Caco-2 (cell line): ENCODE measurements around the gene MTERF1. TPM values are rescaled to one million over a fixed set of nuclear protein-coding genes. Genes with fewer than 3 reads are reported as not detected.
"Not testable (repeated sequence)": the region's sequence is repeated elsewhere in the genome, so short reads cannot be mapped to it uniquely, and the experiment has no call there.

Experiments
- BruUV-seq: library from RNA; stranded (reverse); fragments of 400-500 nt; replicated peaks from 2 replicates; lab custom pipeline; 2021; lab: Mats Ljungman, UMichigan
- CTCF ChIA-PET: fragments of 300-600 bp; sonication (Branson Sonifier 250); formaldehyde crosslinking; loops from one replicate; lab custom pipeline; 2022; ENCODE audit warnings: antibody characterized with exemption; lab: Charles Lee
- POLR2A ChIA-PET: fragments of 300-600 bp; sonication (Branson Sonifier 250); formaldehyde crosslinking; loops from one replicate; lab custom pipeline; 2022; ENCODE audit warnings: antibody characterized with exemption; lab: Charles Lee
- DNase-seq, 2 experiments: peaks; one replicate each; pipeline versions ENCODE4 v3.0.0 to v3.0.0-alpha.2; 2020 to 2022
- H3K27me3 ChIP-seq: replicated peaks from 2 replicates; pipeline ENCODE4 v1.6.0; 2011; ENCODE audit warnings: low read length; ENCODE audit not compliant: control insufficient read depth, insufficient read depth
- H3K36me3 ChIP-seq: 2 replicates; pipeline ENCODE4 v1.5.1; 2011; ENCODE audit warnings: low read length; ENCODE audit not compliant: control insufficient read depth, insufficient read depth
- H3K4me1 ChIP-seq: fragments of 250-450 bp; sonication (Bioruptor Pico); 2 replicates; pipeline ENCODE4 v1.5.1; 2020; ENCODE audit warnings: mild to moderate bottlenecking
- H3K4me3 ChIP-seq: 2 replicates; pipeline ENCODE4 v1.5.1; 2011; ENCODE audit warnings: low read depth, mild to moderate bottlenecking, control low read depth, low read length
- H3K9me3 ChIP-seq: fragments of 250-450 bp; sonication (Bioruptor Pico); 2 replicates; pipeline ENCODE4 v1.5.1; 2020; ENCODE audit warnings: mild to moderate bottlenecking, moderate library complexity
- H3K27ac Mint-ChIP-seq: one replicate; pipeline ENCODE4 v1.8.0; 2022; ENCODE audit warnings: mixed read lengths; ENCODE audit not compliant: unreplicated experiment
- H3K27me3 Mint-ChIP-seq: one replicate; pipeline ENCODE4 v1.8.0; 2022; ENCODE audit warnings: mixed read lengths; ENCODE audit not compliant: insufficient read depth, unreplicated experiment
- H3K36me3 Mint-ChIP-seq: one replicate; pipeline ENCODE4 v1.8.0; 2022; ENCODE audit warnings: mild to moderate bottlenecking, mixed read lengths; ENCODE audit not compliant: insufficient read depth, unreplicated experiment
- H3K4me1 Mint-ChIP-seq: one replicate; pipeline ENCODE4 v1.8.0; 2022; ENCODE audit warnings: low read depth, mixed read lengths; ENCODE audit not compliant: unreplicated experiment
- H3K4me3 Mint-ChIP-seq: one replicate; pipeline ENCODE4 v1.8.0; 2022; ENCODE audit warnings: mild to moderate bottlenecking, moderate library complexity, mixed read lengths; ENCODE audit not compliant: unreplicated experiment
- H3K9me3 Mint-ChIP-seq: one replicate; pipeline ENCODE4 v1.8.0; 2022; ENCODE audit warnings: mixed read lengths; ENCODE audit not compliant: unreplicated experiment
- intact Hi-C: fragments of 100-400 bp; cut with micrococcal nuclease; formaldehyde crosslinking; loops from one replicate; pipeline ENCODE4 v1.10.0; 2022; ENCODE audit not compliant: unreplicated experiment
- total RNA-seq: library from RNA; stranded (reverse); gene quantifications from 2 replicates; pipeline ENCODE4 v1.2.3, GENCODE V29; 2022
- TF ChIP-seq, protein P1 (sequence below), 2 experiments: fragments of 200-600 bp in 1 of 2; IDR thresholded peaks; 1 replicate in 1 of 2; 2 replicates in 1 of 2; pipeline versions ENCODE4 v1.5.1 to v1.8.0; 2011 to 2022; ENCODE audit warnings: antibody characterized with exemption in 1 of 2, control low read depth in 1 of 2, inconsistent platforms in 1 of 2, low read depth in 1 of 2, low read length in 1 of 2, mild to moderate bottlenecking in 1 of 2, moderate library complexity in 1 of 2; ENCODE audit not compliant: insufficient read depth in 1 of 2, severe bottlenecking in 1 of 2, unreplicated experiment in 1 of 2

MTERF1 gene
- total RNA-seq, 1 experiment from 2014 or later: 16.2 TPM

DNA sequence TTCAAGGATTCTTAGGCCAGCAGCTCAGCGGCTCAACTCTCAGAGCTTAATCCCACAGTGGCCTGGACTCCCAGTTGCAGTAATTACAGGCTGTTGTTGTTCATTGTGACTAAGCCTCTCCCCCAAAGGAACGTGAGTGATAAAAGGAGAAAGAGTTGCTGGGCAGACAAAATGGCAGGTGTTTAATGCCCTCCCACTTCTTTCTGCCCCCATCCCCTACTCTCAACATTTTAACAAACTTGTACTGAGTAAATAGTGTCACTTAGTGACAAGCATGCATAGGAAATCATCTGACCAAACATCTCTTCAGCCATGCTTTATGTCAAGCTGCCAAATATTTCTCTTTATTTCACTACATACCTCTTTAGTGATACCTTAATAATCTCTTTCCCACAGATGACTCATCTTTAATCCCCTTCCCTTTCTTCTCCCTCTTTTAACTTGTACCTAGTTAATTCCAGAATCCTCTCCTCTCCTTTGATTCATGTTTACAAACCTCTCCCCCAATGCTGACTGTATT lies 12.4 kb upstream of the MTERF1 start:
- H3K27ac Mint-ChIP-seq: peak overlapping the region; percentile 66
- peak overlapping the region; percentile 4 for H3K4me3 Mint-ChIP-seq
- H3K9me3 Mint-ChIP-seq: peaks cover 15% of the 10 kb centered on the region
- H3K9me3 ChIP-seq: no peaks in the 10 kb centered on the region; the same call in 1 of the 2 replicates
- no peaks in the 10 kb centered on the region for H3K27me3 ChIP-seq
- no peaks in the 10 kb centered on the region for H3K27me3 Mint-ChIP-seq
- ChIA-PET POLR2A (no interaction called here), CTCF (interaction anchor here (1.3 kb wide), 1 partner anchor 12 kb away, joined by 5 read pairs; the partner anchor contains the start of gene MTERF1)
- TF ChIP-seq, protein P1, sequence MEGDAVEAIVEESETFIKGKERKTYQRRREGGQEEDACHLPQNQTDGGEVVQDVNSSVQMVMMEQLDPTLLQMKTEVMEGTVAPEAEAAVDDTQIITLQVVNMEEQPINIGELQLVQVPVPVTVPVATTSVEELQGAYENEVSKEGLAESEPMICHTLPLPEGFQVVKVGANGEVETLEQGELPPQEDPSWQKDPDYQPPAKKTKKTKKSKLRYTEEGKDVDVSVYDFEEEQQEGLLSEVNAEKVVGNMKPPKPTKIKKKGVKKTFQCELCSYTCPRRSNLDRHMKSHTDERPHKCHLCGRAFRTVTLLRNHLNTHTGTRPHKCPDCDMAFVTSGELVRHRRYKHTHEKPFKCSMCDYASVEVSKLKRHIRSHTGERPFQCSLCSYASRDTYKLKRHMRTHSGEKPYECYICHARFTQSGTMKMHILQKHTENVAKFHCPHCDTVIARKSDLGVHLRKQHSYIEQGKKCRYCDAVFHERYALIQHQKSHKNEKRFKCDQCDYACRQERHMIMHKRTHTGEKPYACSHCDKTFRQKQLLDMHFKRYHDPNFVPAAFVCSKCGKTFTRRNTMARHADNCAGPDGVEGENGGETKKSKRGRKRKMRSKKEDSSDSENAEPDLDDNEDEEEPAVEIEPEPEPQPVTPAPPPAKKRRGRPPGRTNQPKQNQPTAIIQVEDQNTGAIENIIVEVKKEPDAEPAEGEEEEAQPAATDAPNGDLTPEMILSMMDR (IDR thresholded peaks at IDR 0.05; ENCODE audit: insufficient read depth in 1 of 2, low read depth in 1 of 2, low read length in 1 of 2, severe bottlenecking in 1 of 2, unreplicated experiment in 1 of 2): no peak
- H3K36me3 ChIP-seq: no peaks in the 10 kb centered on the region
- no TSS peak for BruUV-seq
- no peak overlapping the region for H3K4me3 ChIP-seq
- peaks cover 15% of the 10 kb centered on the region for H3K4me1 Mint-ChIP-seq
- H3K36me3 Mint-ChIP-seq: peaks cover 5% of the 10 kb centered on the region
- intact Hi-C loops: no loop called here
- peaks cover 24% of the 10 kb centered on the region for H3K4me1 ChIP-seq
- peak in 1 of 2 experiments; percentile 37 for DNase-seq

DNA sequence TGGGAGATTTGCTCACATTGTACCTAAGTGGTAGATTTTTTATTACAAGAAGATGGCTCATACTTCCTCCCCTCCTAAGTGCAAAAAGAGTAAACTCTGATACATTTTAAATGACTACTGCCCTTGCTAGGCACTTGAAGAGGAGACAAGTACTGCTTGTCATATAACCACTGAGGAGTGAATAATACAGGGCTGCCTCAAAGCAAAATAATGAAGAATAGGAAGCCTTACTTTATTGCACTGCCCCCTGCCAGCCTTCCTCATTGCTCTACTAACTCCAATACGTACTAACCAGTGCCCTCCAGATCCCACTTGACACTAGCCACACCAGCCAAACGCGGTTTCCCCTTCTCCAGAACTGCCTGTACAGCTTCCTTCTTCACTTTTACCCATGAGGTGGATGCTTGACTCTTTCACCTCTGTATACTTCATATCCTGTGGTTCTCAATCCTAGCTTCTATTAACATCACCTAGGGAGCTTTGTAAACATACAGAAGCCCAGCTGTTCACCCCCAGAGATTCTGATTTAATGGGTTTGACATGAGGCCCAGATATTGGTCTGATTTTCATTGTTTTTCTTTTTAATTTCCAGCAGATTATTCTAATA lies 11.7 kb upstream of the MTERF1 start:
- H3K27ac Mint-ChIP-seq: peak overlapping the region; percentile 66
- BruUV-seq: no TSS peak
- H3K36me3 ChIP-seq: no peaks in the 10 kb centered on the region
- H3K4me3 Mint-ChIP-seq: peak overlapping the region; percentile 6
- peaks cover 24% of the 10 kb centered on the region for H3K4me1 ChIP-seq
- DNase-seq: no peak
- intact Hi-C loops: no loop called here
- H3K4me3 ChIP-seq: no peak overlapping the region
- H3K36me3 Mint-ChIP-seq: peaks cover 5% of the 10 kb centered on the region
- ChIA-PET POLR2A (no interaction called here), CTCF (interaction anchor here (1.3 kb wide), 1 partner anchor 12 kb away, joined by 5 read pairs; the partner anchor contains the start of gene MTERF1)
- TF ChIP-seq, protein P1 (IDR thresholded peaks at IDR 0.05; ENCODE audit: insufficient read depth in 1 of 2, low read depth in 1 of 2, low read length in 1 of 2, severe bottlenecking in 1 of 2, unreplicated experiment in 1 of 2): no peak
- peaks cover 15% of the 10 kb centered on the region for H3K9me3 Mint-ChIP-seq
- H3K27me3 Mint-ChIP-seq: no peaks in the 10 kb centered on the region
- H3K27me3 ChIP-seq: no peaks in the 10 kb centered on the region
- H3K4me1 Mint-ChIP-seq: peaks cover 15% of the 10 kb centered on the region
- H3K9me3 ChIP-seq: no peaks in the 10 kb centered on the region; the same call in 1 of the 2 replicates

DNA sequence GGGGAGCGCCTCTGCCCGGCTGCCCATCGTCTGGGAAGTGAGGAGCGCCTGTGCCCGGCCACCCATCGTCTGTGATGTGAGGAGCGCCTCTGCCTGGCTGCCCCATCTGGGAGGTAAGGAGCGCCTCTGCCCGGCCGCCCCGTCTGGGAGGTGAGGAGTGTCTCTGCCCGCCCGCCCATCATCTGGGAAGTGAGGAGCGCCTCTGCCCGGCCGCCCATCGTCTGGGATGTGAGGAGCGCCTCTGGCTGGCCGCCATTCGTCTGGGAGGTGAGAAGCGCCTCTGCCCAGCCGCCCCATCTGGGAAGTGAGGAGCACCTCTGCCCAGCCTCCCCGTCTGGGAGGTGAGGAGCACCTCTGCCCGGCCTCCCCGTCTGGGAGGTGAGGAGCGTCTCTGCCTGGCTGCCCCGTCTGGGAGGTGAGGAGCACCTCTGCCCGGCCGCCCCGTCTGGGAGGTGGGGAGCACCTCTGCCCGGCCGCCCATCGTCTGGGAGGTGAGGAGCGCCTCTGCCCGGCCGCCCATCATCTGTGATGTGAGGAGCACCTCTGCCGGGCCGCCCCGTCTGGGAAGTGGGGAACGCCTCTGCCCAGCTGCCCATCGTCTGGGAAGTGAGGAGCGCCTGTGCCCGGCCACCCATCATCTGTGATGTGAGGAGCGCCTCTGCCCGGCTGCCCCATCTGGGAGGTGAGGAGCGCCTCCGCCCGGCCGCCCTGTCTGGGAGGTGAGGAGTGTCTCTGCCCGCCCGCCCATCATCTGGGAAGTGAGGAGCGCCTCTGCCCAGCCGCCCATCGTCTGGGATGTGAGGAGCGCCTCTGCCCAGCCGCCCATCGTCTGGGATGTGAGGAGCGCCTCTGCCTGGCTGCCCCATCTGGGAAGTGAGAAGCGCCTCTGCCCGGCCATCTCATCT lies 8.0 kb upstream of the MTERF1 start:
- H3K36me3 ChIP-seq, H3K4me3 ChIP-seq, BruUV-seq, POLR2A ChIA-PET, H3K9me3 ChIP-seq, CTCF ChIA-PET, H3K27me3 Mint-ChIP-seq, H3K27me3 ChIP-seq, H3K4me3 Mint-ChIP-seq, intact Hi-C loops, H3K27ac Mint-ChIP-seq, DNase-seq: not testable (repeated sequence)
- Mint-ChIP-seq H3K9me3 (peaks cover 15% of the 10 kb centered on the region), H3K36me3 (peaks cover 10% of the 10 kb centered on the region), H3K4me1 (peaks cover 15% of the 10 kb centered on the region)
- peaks cover 16% of the 10 kb centered on the region for H3K4me1 ChIP-seq

DNA sequence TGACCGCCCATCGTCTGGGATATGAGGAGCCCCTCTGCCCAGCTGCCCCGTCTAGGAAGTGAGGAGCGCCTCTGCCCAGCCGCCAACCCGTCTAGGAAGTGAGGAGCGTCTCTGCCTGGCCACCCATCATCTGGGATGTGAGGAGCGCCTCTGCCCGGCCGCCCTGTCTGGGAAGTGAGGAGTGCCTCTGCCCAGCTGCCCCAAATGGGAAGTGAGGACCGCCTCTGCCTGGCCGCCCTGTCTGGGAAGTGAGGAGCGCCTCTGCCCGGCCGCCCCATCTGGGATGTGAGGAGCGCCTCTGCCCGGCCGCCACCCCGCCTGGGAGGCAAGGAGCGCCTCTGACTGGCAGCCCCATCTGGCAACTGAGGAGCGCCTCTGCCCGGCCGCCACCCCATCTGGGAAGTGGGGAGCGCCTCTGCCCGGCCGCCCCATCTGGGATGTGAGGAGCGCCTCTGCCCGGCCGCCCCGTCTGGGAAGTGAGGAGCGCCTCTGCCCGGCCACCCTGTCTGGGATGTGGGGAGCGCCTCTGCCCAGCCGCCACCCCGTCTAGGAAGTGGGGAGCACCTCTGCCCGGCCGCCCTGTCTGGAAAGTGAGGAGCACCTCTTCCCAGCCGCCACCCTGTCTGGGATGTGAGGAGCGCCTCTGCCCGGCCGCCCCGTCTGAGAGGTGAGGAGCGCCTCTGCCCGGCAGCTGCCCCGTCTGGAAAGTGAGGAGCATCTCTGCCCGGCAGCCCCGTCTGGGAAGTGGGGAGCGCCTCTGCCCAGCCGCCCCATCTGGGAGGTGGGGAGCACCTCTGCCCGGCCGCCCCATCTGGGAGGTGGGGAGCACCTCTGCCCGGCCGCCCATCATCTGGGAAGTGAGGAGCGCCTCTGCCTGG lies 7.1 kb upstream of the MTERF1 start:
- H3K27me3 Mint-ChIP-seq, H3K4me1 ChIP-seq, CTCF ChIA-PET, H3K36me3 ChIP-seq, H3K4me3 Mint-ChIP-seq, BruUV-seq, DNase-seq, H3K4me1 Mint-ChIP-seq, H3K27ac Mint-ChIP-seq, H3K27me3 ChIP-seq, H3K4me3 ChIP-seq, POLR2A ChIA-PET, H3K9me3 ChIP-seq, intact Hi-C loops: not testable (repeated sequence)
- Mint-ChIP-seq H3K9me3 (peaks cover 15% of the 10 kb centered on the region), H3K36me3 (peaks cover 10% of the 10 kb centered on the region)
